RPMI7951 (cell line): Measurements from ENCODE around the gene TENM3. TPM values are rescaled to one million over a fixed set of nuclear protein-coding genes. Genes with fewer than 3 reads are reported as not detected.

Experiments
- DNase-seq: peaks from one replicate; pipeline ENCODE4 v3.0.0-alpha.2; 2012; ENCODE audit warnings: low read depth
- total RNA-seq: library from RNA; depleted of rRNA; stranded (reverse); fragments of >200 nt; shearing (Covaris generic); gene quantifications from 2 replicates; pipeline ENCODE4 v1.2.3, GENCODE V29; 2014

TENM3 gene
- total RNA-seq, 1 experiment from 2014 or later, result 20.1 TPM

DNA sequence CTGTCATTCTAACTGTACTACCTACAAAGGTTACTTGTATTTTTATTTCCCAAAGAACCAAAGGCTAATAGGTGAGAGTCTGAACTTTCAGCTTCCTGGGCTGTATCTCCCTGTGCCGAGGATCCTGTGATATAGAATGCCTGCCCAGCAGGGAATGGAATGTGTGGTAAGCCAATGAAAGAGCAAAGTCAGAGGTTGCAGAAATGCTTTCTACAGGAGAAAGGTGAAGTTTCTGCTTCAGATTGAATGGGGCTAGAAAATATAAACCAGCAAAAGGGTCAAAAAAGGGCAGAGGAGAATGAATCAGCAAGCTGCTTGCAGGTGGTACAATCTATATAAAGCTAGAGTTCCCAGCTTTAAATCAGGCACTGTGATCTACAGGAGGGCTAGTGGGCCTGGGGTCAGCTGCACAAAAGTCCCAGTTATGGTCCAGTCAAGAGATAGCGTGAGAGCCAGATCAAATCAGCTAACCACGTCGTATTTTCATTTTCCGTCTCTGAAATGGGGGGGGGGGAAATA, 527.9 kb downstream of the TENM3 start:
- DNase-seq, result no peak

DNA sequence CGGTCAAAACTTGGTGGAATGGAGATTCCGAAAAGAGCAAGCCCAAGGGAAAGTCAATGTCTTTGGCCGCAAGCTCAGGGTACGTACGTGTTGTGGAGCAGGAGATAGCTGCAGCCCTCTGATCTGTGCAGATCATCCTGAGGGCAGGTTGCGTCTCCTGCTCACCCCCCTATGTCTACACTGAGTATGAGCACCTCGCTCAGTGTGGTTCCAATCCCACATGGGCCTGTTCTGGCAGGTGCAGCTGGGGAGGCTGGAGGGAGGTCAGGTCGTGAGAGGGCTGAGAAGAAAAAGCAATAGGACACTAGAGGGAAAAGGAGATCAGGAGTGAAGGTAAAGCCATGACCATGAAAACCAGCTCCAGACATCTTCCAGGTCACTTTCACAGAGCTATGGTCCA, 531.9 kb downstream of the TENM3 start:
- DNase-seq, result no peak

DNA sequence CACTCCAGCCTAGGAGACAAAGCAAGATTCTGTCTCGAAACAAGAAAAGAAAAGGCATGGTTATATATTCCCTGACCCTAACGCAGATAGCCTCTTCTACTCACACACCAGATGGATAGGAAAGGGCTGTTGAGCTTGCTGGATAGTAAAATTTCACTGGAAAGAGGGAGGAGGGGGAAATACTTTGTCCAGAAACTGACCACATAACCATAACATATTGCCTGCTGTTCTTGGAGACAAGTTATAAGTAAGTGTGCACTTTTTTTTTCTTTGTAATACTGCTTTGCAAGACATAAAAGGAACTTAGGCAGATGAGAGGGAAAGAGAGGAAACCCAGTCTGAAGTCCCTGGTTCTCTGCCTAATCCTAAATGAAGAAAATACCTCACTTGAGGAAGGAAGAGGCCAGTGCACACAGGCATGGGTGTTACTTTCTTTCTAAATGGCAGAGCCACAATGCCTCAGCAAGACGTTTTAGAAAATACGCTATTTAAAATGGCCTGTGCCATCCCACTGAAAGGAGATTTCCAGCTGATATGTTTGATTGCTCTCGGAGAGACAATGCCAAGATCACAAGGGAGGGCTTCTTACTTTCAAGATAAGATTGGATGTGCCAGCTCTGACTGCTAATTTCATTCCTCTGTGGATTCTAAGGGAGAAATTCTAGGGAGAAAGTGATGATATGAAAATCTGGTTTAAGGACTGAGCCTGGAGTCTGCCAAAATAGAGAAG, 533.3 kb downstream of the TENM3 start:
- DNase-seq, result no peak

DNA sequence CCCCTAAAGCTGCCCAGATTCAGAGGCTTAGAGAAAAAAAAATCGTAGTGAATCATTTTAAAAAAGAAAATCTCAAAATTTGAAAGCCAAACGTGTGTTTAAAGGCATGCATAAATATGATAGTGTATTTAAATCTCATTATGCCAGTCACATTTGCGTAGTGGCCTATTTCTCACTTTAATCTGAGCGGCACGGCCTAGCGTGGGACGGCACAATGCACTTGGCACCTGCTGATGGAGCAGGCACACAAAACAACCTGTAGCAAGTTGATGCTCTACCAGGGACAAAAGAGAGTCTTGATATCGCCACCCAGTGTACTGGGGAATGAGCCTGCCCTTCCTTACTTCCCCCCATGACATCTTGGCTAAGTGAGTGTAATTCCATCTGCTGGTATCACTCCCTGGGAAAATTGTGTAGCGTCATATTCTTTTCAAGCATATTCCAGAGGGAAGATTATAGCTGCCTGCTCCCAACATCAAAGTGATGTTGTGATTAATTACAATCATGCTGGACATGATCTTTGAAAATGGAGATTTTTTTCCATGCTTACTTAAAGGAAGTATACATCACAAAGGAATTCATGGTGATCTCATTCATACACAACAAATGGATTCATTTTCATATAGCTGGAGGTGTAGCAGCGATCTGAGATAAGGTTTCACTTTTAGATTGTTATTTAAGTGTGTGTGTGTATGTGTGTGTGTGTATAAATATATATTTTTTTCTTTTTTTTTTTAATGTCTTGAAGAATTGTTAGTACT, 535.2 kb downstream of the TENM3 start:
- no peak for DNase-seq

DNA sequence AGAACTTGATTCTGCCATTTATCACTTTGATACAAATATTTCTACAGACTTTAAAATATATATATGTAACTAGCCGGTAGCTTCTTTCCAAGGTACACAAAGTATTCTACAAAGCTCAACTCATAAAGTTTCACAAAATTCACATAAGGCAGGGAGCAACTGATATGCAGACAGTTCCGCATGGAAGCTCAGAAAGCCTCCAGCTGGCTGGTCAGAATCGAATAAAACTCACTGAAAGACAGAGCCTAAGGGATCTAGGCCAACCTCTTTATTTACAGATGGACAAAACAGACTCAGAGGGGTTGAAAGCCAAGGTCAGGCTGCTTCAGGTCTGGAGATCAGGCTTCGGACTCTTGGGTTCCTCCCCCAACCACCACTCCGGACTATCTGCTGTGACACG, 543.8 kb downstream of the TENM3 start:
- no peak for DNase-seq

DNA sequence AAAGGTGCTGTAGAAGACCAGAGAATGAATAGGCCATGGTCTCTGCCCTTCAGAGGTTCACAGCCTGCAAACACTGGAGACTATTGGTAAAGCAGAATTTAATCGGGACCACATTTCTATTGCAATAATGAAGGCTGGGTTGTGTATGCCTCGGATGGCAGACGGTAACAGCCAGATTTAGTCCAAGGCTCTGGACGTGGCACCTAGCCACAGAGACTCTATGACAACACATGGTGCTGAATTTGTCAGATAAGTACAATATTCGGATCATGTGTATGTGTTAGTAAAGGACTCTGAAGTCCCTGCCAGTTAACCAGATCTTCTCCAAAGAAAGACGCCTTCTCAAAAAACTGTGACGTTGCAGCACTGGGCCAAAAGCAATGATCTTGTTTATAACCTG, 545.0 kb downstream of the TENM3 start:
- no peak for DNase-seq

DNA sequence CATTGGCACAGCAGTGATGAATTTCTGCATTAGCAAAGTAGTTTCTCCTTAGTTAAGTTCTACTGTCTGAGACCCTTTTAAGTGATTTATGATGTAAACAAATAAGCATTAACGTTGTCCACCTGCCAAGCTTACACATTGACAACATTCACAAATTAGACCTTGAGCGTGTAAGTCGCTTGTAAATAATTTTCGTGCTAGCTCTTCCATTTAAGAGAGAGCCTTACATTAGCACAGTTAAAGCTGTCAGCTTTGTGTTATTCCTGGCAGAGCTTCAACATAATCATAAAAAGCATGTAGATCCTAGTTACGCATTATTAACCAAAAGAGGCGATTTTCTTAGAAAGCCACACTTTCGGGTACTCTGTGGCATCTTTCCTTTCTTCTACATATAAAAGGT, 546.3 kb downstream of the TENM3 start:
- DNase-seq, result no peak

DNA sequence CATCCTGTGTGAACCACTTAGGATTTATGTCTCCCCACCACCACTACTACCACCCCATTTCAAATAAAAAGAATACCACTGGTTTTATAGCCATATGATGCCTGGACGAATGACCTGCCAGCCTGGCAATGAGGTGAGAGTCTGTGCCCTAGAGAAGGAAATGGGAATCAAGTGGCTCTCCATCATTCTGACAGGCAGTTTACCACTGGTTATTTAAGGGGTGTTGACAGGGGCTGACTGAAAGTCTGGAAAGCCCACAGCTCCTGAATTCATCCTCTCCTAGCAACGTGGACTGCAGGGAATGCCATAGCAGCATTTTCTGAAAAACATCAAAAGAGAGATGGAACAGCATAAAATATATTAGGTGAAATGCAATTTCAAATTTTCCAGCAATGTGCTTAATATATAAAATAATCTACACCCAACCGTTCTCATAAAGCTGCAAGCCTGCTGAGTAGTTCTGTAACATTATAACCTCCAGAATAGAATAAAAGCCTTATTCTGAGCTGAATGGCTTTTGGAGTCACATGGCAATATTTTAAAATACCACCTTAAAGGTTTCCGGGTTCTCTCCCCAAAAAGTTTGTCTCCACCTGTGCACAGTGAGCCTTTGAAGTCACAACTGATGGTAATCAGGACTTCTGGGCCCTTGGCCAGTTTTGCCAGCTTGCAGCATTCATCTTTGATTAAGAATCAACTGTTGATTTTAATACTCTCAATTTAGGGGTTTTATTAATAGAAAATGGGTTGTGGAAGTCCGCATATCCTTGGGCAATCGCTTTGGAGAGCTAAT, 552.4 kb downstream of the TENM3 start:
- DNase-seq, result no peak

DNA sequence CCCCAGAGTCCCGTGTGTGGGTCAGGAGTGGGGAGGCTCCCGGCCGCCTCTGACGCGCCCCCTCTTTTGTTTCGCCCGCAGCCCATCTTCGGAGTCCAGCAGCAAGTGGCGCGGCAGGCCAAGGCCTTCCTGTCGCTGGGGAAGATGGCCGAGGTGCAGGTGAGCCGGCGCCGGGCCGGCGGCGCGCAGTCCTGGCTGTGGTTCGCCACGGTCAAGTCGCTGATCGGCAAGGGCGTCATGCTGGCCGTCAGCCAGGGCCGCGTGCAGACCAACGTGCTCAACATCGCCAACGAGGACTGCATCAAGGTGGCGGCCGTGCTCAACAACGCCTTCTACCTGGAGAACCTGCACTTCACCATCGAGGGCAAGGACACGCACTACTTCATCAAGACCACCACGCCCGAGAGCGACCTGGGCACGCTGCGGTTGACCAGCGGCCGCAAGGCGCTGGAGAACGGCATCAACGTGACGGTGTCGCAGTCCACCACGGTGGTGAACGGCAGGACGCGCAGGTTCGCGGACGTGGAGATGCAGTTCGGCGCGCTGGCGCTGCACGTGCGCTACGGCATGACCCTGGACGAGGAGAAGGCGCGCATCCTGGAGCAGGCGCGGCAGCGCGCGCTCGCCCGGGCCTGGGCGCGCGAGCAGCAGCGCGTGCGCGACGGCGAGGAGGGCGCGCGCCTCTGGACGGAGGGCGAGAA, 556.5 kb downstream of the TENM3 start:
- DNase-seq, result no peak

DNA sequence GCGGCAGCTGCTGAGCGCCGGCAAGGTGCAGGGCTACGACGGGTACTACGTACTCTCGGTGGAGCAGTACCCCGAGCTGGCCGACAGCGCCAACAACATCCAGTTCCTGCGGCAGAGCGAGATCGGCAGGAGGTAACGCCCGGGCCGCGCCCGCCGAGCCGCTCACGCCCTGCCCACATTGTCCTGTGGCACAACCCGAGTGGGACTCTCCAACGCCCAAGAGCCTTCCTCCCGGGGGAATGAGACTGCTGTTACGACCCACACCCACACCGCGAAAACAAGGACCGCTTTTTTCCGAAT, 557.0 kb downstream of the TENM3 start:
- DNase-seq, result no peak

DNA sequence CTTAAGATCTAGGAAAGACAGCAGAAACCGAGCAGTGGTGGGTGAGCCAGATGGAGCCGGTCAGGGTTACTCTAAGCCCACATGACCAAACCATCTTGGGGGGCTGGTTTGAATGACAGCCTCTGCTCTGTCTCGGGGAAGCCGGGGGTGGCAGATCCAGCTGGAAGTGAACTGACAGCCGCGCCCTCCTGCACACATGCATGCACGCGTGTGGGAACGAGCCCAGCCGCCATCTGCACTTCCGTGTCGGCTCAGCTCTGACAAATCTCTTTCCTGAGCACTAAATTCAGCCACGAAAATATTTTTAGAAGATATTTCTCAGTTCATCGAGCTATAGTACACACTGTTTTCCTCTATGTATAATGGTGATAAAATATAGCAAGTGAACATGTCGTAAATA, 558.4 kb downstream of the TENM3 start:
- no peak for DNase-seq

DNA sequence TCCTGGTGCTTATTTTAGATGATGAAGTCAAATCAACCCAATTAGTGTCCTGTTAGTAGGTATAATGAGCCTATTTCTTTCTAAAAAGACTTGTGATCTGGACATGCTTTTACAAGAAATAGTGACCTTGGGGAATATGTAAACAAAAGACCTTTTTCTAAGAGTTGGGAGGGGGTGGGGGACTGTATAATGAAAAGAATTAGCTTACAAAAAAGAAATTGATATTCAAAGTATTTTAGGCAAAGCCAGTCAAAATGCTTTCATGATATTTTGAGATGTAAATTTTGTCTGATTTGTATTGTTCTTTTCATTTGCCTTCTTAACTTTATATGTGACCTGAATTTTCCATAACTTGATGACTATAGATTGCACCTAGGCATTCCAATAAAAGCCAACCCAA, 559.4 kb downstream of the TENM3 start:
- no peak for DNase-seq

DNA sequence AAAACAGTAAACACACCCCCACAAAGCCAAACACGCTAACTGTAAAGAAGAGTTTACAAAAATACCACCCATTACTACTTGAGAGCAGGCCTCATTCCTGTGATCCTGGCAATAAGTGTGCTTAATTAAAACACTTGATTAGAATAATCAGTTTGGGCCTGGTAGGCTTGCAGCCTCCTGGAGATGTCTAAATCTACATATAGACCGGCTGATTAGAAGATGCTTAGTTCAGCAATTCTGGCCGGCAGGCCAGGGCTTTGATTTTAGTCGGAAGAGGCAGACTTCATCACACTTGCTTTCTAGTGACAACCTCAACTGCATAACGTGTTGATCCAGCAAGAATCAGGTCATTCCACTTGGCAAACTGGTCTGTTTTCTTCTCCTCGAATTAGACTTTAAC, 560.0 kb downstream of the TENM3 start:
- DNase-seq, result no peak

DNA sequence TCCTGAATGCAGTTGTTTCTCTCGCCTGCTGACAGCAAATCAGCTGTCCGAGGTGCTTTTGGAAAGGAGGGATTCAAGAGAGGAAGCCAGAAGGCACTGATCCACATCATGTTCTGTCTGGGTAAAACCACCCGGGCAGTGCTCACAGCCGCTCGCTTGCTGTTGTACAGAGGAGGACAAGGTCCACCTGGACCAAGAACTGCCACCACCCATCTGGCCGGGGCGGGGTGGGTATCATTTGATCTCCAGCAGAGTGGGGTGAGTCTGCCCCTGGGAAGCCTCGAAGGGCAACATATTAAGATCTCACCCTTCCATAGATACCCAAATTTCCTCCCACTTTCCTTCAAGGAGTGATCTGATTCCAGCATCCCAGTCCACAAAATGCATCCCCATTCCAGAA, 560.9 kb downstream of the TENM3 start:
- no peak for DNase-seq

DNA sequence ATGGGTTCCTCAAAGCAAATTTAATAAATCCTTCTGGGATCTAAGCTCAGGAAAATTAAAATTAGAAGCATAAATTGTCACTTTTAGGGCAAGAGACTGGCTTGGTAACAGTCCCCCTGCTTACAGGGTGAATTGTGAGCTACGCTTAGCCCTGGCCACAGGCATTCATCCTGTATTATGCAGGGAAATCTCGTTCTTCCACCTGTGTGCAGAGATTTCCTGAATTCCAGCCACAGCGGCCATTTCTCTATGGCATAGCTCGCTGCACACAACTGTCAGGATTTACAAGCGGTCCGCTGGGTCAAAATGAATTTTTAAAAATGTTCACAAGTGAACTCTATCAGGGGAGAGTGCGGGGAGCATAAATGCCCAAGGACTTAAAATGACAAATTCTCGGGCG, 562.1 kb downstream of the TENM3 start:
- no peak for DNase-seq

DNA sequence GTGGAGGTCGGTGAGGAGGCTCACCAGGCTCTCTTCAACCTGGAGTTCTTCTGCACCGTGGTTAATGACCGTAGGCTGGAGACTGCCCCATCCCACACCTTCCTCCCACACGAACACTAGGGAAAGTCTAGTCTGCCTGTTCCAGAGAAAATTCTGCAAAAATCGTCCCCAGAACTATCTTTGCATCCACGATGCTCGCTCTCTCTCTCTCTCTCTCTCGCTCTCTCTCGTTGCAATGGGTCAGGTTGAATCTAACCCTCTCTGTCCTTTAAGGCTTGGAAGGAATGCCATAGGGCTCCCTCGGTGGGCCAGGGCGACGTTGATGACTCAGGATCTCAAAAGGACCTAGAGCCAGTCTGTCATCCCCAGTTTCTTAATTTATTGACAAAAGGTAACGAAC, 562.5 kb downstream of the TENM3 start:
- DNase-seq, result no peak

DNA sequence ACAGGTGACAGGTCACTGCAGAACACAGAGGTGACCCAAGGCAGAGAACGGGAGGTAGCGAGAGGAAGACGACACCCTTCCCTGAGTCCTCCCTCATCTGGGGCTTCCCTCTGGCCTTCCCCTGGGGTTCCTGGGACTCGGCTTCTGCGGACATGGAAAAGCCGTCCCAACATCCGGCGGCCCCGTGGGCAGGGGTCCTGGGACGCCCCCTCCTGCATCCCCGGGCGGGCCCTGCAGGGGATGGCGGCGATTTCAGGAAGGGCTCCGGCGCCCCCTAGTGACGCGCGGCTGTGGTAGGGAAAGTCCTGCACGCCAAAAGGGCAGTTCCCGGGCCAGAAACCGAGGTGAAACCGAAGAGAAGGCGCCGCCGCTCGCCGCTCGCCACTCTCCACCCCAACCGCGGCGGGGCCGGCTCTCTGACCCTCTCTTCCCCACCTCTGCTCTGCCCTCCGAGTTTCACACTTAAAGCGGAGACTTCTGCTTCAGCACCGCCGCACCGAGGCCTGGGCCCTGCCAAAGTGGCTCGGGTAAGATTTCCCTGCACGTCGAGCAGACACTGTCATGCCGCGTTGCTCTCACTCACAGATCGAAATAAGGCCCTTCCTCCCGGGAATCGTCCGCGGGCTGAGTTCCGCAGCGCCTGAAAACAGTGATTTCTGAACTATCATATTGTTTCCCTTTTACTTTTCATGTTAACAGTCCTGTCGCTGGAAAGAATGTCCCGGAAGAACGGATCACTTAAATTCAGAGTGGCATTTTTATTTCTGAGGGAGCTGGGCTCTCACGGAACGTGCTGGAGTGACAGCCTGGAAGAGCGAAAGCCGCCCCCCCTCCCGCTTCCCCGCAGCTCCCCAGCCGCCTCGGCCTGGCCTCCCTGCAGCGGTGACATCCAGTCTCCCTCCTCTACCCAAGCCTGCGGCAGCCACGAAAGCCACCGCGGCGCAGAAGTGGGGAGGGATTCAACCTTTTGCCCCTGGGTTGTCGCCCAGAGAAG, 563.4 kb downstream of the TENM3 start:
- peak; percentile 51 for DNase-seq

DNA sequence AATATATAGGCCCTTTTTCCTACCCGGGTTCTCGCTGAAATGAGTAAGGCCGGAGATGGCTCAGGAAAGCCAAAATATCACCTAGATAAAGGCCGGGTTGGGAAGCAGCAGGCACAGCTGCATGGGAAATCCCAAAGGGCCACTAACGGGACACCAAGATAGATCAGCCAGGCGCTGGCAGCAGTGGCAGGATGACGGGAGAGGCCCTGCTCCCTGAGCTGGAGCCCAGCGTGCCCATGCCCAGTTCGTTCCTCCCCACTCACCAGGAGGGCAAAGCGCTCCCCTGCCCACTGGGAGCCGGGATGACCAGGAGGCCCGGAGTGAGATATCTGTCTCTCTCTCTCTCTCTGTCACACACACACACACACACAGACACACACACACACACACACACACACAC, 564.1 kb downstream of the TENM3 start:
- DNase-seq, result no peak

DNA sequence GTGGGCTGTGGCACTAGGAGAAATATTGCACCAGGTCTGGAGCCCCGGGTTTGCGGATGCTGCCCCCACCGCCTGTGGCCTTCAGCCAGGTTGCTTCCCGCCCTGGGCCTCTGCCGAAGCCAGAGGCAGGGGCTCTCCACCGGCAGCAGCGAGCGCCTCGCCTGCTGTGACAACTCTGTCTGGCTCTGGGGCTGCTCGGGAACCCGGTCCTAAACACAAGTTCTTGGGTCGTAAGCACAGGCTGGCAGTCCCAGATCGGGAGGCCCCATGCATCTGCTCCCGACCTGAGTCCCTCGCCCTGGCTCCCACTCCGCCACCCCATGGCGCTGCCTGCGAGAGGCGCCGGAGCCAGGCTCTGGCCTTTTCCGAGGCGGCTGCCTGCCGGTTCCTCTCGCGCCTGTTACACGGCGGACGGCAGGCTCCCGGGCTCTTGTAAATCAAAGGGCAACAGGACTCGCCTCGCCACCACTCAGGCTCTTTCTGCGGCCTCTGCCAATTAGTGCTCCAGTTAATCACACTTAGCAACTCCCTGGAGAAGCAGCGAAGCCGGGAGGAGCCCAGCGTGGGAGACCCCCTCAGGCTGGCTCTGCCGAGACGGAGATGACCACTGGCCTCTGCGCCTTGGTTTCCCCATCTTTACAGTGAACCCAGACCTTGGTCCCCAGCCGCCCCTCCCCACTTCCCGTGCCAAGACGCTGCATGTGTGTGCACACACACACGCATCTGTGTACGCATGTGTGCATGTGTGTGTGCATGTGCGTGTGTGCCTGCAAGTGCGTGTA, 564.8 kb downstream of the TENM3 start:
- DNase-seq, result no peak
